GM19035 (cell line): ENCODE measurements around the gene MAFG.

Experiments used
- ATAC-seq: cut with Tn5 transposase; IDR thresholded peaks from one replicate; pipeline ENCODE4 v1.9.1; 2021; ENCODE audit not compliant: unreplicated experiment

The MAFG gene

DNA sequence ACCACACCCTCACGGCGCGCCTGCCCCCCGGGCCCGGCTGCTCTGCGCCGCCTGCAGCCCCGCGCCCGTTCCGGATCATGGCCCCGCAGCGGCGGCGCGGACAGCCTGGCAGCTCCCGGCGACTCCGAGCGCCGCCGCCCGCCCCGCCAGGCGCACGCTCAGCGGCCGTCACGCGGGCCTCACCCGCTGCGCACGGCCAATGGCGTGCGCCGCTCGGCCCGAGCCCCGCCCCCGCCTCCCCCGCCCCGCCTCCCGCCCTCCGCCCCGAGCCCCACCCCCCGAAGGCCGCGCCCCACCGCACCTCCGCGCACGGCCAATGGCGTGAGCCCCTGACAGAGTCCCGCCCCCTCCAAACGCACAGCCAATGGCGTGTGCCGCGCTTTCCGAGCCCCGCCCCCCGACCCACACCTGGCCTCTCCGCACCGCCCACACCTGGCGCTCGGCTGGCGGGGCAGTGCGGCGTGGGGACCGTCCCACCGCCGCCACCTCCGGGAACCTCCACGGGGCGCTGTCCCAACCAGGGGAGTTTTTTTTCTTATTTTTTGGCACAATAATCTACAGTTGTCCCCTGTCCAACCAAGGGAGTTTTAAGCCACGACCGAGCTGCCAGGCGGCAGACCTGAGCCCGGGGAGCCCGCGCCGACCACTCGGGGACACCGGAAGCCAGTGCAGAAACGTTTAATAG lies 16.1 kb downstream of the MAFG start, which contains the start of gene PCYT2:
TSS of gene PCYT2 (minus strand) at position 123 of the 685 bp plus-strand sequence. CDS start at position 79, 44 bp downstream.
- peak; percentile 70 for ATAC-seq

DNA sequence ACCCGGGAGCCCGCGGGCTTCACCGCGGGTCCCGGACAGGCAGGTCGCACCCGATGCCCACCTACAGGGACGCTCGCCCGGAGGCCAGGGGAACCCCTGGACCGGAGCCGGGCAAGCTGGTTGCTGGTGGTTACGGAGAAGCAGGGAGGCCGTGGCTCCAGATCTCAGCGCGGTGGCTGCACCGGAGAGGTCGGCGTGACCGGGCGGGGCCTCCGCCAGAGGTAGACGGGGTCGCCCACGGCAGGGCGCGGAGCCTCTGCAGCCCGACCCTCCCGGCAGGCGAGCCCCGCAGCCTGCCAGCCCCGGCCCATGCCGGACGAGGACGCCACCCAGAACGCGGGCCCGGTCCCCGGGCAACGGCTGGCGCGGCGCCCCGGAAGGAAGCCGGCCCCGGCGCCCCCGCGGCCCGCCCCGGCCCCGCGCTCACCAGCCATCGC lies 16.7 kb downstream of the MAFG start:
- peak; percentile 34 for ATAC-seq

DNA sequence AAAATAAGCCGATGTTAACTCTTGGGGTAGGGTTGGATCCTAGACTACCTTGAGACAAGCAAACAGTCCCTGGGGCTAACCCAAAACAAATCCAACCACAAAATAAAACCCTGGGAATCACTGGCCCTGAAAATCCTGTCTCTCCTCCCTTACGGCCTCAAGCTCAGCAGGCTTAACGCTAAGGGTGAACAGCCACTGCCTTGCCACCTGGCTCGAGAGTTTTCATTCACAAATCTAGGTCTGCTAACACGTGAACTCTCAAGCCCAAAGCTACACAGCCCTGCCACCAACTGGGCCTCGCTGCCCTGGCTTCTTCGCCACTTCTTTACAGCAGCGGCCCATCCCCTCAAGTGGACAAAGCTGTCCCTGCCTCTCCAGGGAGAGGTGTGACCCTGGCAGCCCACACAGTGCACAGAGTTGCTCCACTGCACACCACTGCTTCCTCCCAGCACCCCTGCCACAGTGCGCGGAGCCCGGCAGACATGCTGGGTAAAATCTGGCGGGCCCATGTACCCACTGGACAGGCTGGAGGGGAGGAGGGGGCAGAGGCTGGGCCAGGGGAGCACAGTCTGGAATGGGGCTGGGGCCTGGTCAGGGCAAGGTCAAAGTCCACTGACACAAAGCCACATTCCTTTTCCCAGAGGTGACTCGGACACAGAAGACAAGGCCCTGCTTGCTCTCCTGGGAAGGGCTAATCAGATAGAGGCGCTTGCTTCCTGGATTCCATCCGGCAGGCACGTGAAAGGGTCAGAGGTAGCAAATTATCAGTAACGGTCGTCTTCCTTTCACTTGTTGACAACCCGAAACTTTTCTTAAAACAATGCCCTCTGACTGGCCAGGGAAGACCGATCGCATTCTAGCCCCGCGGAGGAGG lies 17.3 kb downstream of the MAFG start:
- ATAC-seq, result no peak

DNA sequence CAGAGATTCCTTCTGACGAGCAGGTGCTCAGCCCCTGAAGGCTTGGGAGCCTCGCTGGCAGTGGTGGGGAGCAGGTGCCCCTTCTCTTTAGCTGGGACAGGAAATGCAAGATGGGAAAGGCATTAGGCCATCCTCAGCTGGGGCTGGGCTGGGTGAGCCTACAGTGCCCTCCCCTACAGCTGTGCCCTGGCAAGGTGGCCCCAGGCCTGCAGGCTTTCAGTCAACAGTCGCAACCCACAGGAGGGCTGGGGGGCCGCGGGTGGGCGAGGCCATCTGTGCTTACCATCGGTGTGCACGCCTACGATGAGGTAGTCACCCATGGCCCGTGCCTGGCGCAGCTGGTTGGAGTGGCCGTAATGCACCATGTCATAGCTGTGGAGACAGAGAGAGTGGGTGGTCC lies 18.3 kb downstream of the MAFG start:
- ATAC-seq, result no peak

DNA sequence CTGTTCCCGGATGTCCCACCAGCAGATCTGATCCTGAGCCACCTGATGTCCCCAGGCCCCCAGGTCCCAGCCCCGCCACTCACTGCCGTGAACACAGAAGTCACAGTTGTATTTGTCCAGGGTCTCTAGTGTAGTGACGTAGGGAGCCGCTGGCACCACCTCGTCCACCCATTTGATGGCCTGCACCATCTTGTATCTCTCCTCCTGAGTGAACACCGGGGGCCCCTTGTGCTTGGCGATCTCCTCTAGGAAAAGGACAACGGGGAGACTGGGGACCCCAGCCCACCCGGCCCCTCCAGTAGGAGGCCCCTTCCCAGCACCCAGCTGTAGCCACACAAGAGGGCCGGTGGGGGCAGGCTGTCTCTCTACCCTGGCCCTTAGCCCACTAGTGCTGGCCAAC lies 18.7 kb downstream of the MAFG start:
- no peak for ATAC-seq

DNA sequence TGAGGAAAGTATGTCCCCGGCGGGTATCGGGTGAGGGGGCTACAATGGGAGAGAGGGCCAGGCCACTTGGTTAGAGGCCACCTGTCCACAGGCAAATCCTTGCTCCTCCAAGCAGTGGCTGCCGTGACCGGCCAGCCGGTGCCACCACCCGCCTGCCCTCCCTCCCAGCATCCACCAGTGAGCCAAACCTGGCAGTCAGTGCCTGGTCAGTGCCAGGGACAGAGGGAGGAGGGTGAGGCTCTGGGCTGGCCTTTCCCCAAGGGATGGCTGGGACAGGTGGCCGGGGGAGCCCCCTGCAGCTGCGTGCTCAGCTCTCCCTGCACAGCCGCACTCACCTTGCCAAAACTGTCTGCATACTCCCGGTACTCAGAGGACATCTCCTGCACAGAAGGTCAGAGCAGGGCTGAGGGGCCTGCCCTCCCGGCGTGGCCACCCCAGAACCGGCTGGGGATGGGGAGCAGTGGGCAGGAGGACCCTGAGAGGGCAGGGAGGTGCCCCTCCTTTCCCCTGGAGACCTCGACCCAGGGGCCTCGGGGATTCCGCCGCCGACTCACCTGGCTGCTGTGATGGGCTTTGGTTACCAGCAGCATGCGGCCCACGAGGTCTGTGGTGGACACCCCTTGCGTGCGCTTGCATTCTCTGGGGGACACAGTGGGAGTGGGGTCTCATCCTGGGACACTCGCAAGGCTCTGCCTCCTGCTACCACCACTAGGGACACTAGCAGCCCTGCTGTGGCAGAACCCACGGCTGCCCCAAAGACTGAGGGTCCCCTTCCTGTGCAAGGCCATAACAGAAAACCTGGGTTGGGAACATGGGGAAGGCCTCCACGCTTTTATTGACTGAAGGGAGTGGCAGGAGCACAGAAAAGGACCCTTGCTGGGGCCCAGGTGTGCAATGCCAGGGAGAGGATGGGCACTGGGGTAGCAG lies 20.1 kb downstream of the MAFG start:
- no peak for ATAC-seq

DNA sequence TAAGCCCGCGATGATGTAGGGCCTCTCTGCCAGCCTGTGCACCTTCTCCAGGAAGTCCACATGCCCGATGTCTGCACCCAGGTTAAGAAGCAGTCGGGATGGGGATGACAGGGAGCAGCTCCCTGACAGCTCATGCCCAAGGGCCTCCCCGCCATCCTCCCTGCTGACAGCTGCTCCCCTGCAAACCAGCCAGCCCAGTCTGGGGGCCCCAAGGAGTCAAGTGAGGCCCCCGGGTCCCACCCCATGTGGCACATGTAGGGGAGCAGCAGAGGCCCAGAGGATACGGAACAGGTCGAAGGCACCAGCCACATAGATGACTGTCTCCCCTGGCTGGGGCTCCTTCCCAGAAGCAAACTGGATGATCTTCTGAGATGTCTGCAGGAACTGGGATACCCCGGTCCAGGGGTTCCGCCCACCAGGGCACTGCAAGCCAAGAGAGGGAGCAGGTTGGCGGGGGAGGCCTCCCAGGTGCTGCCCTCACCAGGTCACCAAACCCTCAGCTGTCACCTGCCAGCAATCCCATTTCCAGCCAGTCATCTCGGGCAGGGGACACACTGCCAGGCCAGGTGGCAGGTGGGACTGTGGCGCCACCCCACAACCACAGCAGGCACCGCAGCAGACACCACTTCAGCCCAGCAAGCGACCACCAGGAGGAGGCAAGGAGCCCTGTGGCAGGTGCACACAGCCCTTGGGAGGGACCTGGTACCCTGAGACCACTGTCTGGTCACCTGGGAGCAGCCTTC lies 20.9 kb downstream of the MAFG start:
- no peak for ATAC-seq

DNA sequence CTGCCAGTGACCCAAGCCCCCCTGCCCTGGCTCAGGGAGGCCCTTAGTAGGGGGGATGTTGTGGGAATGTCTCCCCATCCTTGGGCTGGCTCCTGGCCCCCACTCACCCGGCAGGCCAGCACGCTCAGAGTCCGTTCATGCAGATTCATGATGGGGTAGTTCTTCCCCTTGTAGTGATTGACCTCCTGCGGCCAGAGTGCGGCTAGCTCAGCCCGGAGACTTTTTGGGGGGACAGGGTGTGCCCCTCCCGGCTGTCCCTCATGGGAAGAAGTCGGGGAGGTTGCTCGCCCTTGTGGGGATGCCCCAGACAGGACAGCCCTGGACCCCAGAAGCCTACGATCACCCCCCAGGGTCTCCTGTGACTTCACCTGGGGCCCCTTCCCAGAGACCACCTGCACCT lies 21.5 kb downstream of the MAFG start:
- no peak for ATAC-seq

DNA sequence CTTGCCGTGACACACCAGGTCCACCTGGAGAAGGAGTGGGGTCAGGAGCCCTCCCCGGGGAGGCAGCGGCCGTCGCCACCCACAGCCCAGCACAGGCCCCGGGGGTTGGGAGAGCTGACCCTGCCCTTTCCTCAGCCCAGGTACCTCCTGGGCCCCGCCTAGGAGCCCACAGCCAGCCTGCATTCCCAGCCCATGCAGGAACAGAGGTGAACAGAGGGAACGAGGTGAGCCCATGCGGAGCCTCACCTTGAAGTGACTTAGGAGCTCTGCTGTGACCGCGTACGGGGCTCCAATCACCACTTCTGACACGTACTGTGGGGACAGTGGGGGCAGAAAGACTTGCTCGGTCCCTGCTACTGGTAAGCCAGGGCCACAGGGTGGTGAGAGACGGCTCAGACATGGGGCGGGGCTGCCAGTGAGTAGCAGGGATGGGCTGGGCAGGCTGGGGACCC lies 22.1 kb downstream of the MAFG start:
- no peak for ATAC-seq

DNA sequence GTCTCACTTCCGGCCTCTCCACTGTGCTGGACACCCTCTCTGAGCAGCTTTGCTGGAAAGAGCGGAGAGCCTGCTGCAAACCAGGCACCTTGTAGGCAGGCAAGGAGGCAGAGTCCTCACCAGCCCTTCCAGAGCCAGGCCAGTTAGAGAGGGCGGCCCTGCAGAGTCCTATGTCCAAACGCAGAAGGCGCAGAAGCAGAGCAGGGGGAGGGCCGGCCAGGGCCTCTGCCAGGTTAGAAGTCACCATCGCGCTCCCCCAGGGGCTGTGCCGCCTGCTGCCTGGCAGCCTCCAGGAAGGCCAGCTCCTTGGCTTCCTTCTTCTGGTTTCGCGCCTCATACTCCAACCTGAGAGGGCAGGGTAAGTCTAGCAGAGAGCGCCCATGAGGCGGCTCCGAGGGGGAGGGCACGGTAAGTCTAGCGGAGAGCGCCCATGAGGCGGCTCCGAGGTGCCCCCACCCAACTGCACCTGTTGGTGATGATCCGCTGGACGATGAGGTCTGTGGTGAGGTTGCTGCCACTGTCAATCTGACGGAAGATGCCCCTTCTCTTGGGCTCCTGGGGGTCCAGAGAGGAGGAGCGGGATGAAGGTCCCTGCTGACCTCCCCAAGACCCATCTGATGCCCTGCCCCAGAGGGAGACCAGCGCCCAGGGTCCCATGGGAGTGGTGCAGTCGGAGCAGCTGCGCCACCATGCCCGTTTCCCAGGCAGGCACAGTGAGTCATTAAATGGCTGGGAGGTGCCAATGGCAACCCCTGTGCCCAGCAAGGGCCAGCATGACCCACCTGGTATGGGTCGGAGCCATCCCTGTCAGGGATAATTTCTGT lies 22.7 kb downstream of the MAFG start:
- ATAC-seq, result no peak

DNA sequence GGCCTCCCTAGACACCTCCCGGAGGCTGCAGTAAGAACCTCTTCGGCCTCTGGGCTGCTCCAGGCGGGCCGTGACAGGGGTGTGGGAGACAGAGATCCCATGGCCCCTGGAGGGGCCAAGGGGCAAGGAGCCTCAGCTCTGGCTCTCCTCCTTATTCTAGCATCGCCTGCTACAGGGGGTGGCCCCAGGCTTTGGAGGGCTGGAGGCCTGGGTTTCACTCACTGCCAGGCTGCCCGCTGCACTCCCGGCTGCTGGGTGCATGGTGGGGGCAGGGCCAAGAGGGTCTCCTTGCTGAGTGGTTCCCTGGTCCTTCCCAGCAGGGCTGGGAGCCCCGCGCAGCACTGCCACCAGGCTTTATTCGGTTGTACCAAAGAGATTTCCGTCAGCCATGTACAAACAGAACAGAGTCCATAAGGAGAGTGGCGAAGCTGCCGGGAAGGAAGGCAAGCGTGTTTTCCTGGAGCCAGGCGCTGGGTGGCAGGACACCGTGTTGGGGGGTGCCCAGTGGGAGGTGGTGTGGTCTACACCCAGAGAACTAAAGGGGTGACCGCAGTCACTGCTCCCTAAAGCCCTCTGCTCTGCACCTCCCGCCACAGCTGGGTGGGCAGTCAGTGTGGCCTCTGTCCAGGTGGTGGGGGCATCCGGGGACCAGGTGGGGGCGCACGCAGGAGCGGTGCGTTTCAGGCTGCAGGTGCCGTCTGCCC lies 23.5 kb downstream of the MAFG start:
- ATAC-seq, result no peak

DNA sequence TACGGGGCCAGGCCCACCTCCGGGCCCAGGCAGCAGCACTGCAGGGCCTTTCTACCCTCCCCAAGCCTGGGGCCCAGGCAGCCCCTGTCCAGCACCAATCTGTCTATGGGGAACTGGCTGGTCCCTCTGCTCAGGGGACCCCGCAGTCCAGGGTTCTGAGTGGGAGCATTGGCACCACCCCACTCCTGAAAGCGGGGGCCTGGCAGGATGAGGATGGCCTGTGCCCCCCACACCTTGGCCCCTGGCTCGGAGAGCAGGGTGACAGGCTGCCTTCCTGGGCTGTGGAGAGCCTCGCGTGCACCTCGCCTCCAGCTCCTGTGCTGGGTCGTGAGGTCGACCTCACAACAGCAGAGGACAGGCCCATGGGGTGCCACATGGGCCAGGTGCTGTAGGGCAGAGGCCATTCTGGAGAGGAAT lies 24.1 kb downstream of the MAFG start:
- ATAC-seq, result no peak

DNA sequence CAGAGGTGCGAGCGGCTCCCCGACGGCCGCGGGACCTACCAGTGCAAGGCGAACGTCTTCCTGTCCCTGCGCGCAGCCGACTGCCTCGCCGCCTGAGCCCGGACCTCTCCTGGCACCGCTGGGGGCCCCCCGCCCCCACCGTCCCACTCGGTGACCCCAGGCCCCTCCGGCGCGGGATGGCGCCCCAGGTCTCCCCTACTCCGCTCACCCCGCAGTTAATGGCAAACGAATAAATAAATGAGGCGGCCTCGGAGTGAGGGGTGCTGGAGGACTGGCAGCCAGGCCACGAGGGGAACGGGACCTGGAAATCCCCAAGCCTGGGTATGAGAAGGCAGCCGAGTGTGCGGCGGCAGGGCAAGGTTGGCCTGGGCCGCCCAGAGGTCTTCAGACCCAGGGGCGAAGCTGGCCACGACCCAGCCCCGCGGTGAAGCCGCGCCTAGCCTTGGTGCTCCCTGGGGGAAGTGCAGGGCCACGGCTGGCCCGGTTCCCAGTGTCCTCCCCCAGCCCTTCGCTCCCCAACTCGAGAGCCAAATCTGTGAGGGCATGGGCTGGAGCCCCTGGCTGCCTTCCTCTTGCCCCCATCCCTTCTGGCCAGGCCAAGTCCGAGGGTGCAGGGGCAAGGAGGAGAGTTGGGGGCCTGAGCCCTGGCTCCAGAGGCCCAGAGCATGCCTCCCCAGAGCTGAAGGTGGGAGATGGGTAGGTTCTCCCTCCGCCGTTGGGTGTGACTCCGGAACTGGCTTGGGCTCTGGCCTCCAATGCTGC lies 24.7 kb downstream of the MAFG start:
- ATAC-seq, result no peak

DNA sequence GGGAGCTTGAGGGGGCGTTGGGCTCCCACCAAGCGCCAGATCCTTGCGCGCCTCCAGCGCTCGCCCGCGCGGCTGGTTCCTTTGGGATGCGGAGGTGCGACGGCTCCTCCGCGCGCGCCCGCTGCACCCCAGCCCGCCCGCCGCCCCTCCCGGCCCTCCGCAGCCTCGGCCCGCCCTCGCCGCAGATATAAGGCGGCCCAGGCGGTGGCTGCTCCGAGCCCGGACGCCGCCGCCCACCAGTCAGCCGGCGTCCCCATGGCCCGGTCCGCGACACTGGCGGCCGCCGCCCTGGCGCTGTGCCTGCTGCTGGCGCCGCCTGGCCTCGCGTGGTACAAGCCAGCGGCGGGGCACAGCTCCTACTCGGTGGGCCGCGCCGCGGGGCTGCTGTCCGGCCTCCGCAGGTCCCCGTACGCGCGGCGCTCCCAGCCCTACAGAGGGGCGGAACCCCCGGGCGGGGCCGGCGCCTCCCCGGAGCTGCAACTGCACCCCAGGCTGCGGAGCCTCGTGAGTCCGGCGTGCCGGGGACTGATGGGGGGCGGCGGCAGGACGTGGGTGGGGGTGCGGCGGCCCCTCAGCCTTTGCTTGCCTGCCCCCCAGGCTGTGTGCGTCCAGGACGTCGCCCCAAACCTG lies 25.4 kb downstream of the MAFG start, which contains the start of gene NPB:
TSS of gene NPB (plus strand) at position 216 of the 630 bp plus-strand sequence. CDS start at position 256, 40 bp downstream.
- no peak for ATAC-seq

DNA sequence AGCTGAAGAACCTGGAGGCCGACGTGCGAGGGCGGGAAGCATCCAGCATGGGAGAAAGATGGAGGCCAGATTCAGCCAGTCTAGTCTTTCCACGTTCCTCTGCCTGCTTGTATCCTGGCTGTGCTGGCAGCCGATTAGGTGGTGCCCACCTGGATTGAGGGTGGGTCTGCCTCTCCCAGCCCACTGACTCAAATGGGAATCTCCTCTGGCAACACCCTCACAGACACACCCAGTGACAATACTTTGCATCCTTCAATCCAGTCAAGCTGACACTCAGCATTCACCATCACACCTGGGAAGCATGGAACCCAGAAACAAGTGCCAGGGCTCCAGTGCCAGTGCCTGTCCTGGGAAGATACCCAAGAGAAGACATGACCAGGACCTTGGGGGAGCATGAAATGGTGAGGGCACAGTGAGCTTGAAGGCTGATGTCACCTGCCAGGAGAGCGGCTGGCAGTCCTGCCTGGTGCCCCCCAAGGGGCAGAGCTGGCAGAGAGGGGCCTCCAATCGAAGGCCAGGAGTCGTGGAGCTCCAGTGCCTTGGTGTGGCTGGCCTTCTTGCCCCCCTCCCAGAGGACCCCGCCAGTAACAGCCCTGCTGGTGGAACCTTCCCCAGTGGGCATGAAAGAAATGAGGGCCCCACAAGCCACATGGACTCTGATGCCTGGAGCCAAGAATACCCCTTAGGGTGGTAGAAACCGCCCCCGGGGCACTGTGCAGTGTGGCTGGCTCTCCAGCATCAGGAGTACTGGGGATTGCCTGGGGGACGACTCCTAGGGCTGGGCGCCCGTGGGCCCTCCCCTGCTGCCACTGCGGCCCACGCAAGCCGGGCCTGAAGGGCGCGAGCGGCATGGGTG lies 26.1 kb downstream of the MAFG start:
- no peak for ATAC-seq

DNA sequence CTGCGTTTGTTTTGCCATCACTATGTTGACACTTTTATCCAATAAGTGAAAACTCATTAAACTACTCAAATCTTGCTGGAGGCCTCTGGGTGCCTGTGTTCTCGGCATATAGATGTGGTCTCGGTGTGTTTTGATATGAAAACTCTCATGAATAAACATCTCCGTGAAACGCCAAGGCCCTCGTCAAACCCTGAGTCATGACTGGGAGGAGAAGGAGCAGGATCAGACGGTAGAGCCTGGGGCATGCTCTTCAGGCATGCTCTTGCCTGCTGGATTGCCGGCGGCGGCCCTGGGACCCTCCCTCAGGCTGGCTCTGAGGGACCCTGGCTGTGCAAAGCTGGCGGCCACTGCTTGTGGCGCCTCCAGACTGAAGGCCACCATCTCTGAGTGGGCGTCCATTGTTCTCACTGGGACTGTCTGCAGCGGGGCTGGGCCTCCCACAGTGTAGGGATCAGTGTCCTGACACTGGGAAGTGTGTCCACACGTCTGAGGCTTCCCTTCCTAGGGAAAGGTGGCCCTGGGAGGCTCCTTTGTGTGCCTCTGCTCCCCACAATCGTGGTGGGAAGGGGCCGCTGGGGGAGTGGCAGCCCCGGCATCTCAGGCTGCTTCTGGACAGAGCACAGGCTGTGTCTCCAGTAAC lies 27.2 kb downstream of the MAFG start:
- ATAC-seq, result no peak
